HG02840 (cell line): ENCODE data around the gene MBTD1.

Source experiments
- ATAC-seq: cut with Tn5 transposase; IDR thresholded peaks from one replicate; pipeline ENCODE4 v1.9.1; 2021; ENCODE audit warnings: mild to moderate bottlenecking, moderate library complexity, moderate number of reproducible peaks; ENCODE audit not compliant: unreplicated experiment, low FRiP score

Gene MBTD1

DNA sequence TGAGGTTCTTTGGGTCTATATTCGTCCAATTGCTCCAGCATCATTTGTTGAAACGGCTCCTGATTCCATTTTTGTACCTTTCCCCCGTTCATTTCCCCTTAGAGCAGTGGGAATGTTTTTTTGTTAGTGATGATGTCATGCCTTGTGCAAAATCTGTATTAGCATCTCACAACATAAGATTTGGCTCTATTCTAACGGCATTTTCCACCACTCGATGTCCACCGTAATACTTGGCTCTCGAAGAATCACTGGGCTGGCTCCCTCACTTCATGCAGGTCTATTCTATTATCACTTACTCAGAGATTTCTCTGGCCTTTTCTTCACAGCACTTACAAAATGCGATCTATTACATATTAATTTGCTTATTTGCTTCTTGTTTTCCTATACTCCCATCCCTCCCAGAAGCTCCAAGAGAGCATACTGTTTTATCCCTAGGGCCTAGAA is 107.1 kb downstream of the MBTD1 start:
- ATAC-seq = no peak

DNA sequence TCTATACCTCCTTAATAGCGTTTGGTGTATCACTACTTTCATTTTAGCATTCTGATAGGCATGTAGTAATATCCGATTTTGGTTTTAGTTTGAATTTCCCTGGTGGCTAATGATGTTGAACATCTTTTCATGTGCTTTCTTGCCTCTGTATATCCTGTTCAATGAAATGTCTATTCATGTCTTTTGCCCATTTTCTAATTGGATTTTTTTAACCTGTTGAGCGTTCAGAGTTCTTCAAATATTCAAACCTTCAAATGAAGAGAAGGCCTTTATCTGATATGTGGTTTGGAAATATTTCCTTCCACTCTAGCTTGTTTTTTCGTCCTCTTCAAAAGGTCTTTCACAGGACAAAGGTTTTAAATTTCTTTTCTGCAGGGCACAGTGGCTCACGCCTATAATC is 108.9 kb downstream of the MBTD1 start:
- no peak for ATAC-seq

DNA sequence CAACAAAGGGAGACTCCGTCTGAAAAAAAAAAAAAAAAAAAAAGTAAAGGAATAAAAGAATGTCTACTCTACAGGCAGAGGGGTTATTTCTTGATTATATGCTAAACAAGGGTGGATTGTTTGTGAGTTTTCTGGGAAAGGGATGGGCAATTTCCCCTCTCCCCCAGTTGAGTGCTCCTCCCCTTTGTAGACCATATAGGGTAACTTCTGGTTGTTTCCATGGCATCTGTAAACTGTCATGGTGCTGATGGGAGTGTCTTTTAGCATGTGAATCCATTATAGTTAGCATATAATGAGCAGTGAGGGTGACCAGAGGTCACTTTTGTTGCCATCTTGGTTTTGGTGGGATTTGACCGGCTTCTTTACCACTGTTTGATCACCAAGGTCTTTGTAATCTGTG is 110.7 kb downstream of the MBTD1 start:
- ATAC-seq = no peak

DNA sequence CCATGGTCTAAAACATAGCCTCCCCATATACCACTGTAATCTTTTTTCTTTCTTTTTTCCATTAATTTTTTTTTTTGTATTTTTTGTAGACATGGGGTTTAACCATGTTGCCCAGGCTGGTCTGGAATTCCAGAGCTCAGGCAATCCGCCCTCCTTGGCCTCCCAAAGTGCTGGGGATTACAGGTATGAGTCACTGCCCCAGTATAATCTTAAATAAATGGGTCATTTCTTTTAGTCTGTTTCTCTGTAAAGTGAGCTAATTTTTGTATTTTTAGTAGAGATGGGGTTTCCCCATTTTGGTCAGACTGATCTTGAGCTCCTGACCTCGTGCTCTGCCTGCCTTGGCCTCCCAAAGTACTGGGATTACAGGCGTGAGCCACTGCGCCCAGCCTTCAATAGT is 112.2 kb downstream of the MBTD1 start:
- no peak for ATAC-seq

DNA sequence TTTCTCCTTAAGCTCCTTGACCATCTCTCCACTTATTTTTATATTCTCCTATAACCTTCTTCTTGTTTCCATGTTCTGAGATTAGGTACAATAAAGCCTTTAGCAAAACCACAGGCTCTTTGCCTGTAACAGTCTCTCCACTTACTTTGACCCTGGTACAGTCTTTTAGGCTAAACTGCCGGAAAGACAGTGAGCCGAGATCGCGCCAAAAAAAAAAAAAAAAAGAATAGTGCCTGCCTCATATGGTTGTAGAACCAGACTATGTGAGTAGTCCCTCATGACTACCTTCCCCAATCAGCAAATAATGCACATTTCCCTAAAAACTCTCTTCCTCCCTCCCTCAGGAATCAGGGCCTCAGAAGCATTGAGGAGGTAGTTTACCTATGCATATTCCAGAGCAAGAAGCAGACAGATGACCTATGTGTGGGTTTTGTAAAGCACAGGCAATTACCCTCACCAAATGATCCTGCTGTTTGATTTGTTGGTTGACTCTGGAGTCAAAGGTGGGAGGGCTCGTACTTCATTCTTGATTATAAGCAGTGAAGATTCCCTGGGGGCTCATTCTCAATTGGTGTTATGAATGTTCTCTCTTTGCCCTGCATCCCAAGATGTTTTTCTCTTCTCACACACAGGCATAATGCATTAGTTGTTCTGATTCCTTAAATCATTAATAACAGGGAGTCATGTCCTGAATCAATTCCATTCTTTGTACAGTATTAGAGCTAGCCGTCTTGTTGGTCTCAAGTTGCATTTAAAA is 115.4 kb downstream of the MBTD1 start:
- ATAC-seq = no peak

DNA sequence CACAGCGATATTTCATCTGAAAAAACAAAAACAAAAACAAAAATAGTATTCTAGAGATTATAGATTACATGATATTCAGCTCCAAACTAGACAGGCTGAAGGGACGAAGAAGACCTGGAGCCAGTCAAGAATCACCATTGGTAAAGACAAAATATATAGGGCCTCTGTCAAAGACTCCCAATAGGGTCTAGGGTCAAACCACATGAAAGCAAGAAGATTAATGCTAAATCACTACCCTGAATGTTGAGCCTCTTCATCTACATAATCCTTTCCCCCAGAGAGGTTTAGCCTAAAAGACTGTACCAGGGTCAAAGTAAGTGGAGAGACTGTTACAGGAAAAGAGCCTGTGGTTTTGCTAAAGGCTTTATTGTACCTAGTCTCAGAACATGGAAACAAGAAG is 117.3 kb downstream of the MBTD1 start:
- no peak for ATAC-seq

DNA sequence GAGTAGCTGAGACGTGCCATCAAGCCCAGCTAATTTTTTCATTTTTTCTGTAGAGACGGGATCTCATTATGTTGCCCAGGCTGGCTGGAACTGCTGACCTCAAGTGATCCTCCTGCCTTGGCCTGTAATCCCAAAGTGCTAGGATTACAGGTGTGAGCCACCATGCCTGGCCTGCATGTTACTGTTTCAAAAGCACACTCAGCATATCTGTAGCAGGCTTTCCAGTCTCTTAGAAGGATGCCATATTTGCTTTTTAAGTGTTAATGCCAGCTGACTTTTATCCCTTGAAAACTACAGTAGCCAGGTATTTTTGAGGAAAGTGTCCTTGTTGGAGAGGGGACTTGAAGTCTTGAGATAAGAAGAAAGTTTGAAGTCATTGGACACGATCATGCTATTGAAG is 123.9 kb downstream of the MBTD1 start:
- ATAC-seq = no peak

DNA sequence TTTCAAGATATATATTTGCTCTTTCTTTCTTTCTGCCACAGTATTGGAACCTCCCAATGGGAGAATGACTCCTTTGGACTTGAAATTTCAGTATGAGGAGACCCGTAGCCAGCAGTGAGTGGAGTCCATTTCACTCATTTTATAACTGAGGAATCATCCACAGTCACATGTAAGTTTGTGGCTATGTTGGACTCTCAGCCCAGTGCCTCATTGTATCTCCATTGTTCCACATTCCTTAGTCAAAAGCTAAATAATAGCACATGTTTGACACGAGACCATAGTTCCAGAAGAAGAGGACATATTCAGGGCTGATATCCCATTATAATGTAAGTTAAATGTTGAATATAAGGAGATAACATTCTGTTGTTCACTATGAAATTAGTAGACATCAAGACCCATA is 126.5 kb downstream of the MBTD1 start:
- ATAC-seq = no peak

DNA sequence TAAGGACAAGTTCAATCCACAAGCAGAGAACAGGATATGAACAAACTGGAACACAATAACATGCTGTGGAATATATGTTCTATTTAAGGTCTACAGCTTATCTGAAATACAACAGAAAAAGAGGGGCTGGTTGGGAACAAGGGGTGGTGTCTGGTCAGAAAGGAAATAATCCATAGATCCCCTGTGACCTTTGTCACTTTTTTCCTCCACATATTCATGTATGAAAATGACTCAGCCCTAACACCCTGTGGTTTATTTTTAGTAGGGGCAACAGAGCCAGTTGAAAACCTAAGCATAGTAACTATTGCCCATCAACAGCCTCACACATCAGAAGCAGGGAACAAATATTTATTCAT is 126.9 kb downstream of the MBTD1 start:
- peak; percentile 63 for ATAC-seq

DNA sequence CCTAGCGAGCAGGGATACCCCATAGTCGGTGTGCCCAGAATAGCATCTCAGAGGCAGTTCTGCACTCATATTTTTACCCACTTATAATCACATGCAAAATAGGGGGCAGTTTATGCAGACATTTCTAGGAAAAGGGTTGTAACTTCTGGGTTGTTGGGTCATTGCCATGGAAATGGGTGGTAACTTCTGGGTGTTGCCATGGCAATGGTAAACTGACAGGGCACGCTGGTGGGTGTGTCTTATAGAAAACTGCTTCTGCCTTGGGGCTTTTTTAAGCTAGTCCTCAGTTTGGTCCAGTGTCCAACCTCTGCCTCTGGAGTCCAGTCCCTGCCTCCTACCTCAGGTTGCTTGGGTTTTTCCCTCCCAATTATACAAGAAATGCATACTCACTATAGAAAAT is 131.8 kb downstream of the MBTD1 start:
- no peak for ATAC-seq
